Adrenal gland (tissue), 5 donors: Measurements from ENCODE around the gene ODAD2.

ENCODE experiments used
- CTCF ChIP-seq, 6 experiments: fragments of 450-650 bp in 4 of 6; fragments of 200-600 bp in 2 of 6; sonication (generic) in 1 of 6; IDR thresholded peaks; 1 replicate in 5 of 6; 2 replicates in 1 of 6; pipeline versions ENCODE4 v1.5.1 to v1.8.0; 2016 to 2021; ENCODE audit warnings: antibody characterized with exemption in 6 of 6, mild to moderate bottlenecking in 2 of 6, moderate library complexity in 1 of 6
- POLR2A ChIP-seq, 2 donors: fragments of 450-650 bp; IDR thresholded peaks; one replicate each; pipeline ENCODE4 v1.6.1; 2017; ENCODE audit warnings: antibody characterized with exemption in 2 of 2, mild to moderate bottlenecking in 2 of 2, moderate library complexity in 1 of 2
- donor health status: DM: no; HTN: no; CAD: no.

- TF ChIP-seq CTCF (IDR thresholded peaks at IDR 0.05) (no peak), POLR2A (IDR thresholded peaks at IDR 0.05) (no peak)
Observed at GRCh38 chr10:27893358-27893954, 105.4 kb downstream of the ODAD2 start.
